Epithelial cell of esophagus (primary cell): Measurements from ENCODE around the gene WDFY4.

ENCODE experiments used
- DNase-seq: peaks from one replicate; pipeline ENCODE4 v3.0.0; 2010; ENCODE audit warnings: low read depth
- H3K4me3 ChIP-seq: 2 replicates; pipeline ENCODE4 v1.5.1; 2011; ENCODE audit warnings: mild to moderate bottlenecking, low read length, control low read depth
- CTCF ChIP-seq: IDR thresholded peaks from 2 replicates; pipeline ENCODE4 v1.5.1; 2011; ENCODE audit warnings: low read depth, mild to moderate bottlenecking, low read length, control low read depth, inconsistent platforms; ENCODE audit not compliant: insufficient read depth; ENCODE audit errors: missing control alignments

Gene WDFY4

GRCh38 chr10:48806342-48806741 lies 121.7 kb downstream of the WDFY4 start:
- no peak for TF ChIP-seq CTCF
- no peak for DNase-seq
- no peak overlapping the region for H3K4me3 ChIP-seq

- H3K4me3 ChIP-seq, result no peak overlapping the region
- TF ChIP-seq CTCF, result no peak
- peak; percentile 57 for DNase-seq
These were observed 123.3 kb downstream of the WDFY4 start for GRCh38 chr10:48807791-48808470.

GRCh38 chr10:48809261-48809660 lies 124.6 kb downstream of the WDFY4 start:
- no peak for TF ChIP-seq CTCF
- no peak for DNase-seq
- H3K4me3 ChIP-seq, result no peak overlapping the region

GRCh38 chr10:48811461-48811860 lies 126.8 kb downstream of the WDFY4 start:
- H3K4me3 ChIP-seq, result no peak overlapping the region
- peak; percentile 63 for DNase-seq
- no peak for TF ChIP-seq CTCF

- no peak for DNase-seq
- no peak for TF ChIP-seq CTCF
- H3K4me3 ChIP-seq, result no peak overlapping the region
These were observed 127.2 kb downstream of the WDFY4 start for GRCh38 chr10:48811917-48812316.

- H3K4me3 ChIP-seq, result no peak overlapping the region
- DNase-seq, result no peak
- no peak for TF ChIP-seq CTCF
These were observed 128.6 kb downstream of the WDFY4 start for GRCh38 chr10:48813291-48813690.

GRCh38 chr10:48813825-48814224 lies 129.2 kb downstream of the WDFY4 start:
- DNase-seq, result no peak
- TF ChIP-seq CTCF, result no peak
- H3K4me3 ChIP-seq, result no peak overlapping the region
